HEK293 (cell line): ENCODE data around the gene USP22.
A peak's percentile ranks its signal among the peaks of the same experiment; 100 is the strongest.

Experiments
- CTCF ChIA-PET: fragments of 350-600 bp; formaldehyde crosslinking; extraction: SDS; loops from one replicate; lab custom pipeline; 2021; ENCODE audit warnings: antibody characterized with exemption; lab: Yijun Ruan, JAX
- POLR2A ChIA-PET: fragments of 300-600 bp; formaldehyde crosslinking; extraction: SDS; loops from one replicate; lab custom pipeline; 2020; ENCODE audit warnings: antibody characterized with exemption, inconsistent platforms; lab: Yijun Ruan, JAX
- H3K27ac ChIP-seq: fragments of 200-500 bp; sonication (Bioruptor generic); 2 replicates; pipeline ENCODE4 v1.5.1; 2014; ENCODE audit warnings: low read depth, low read length, control low read depth, inconsistent platforms; ENCODE audit errors: extremely low read depth
- H3K36me3 ChIP-seq, 2 experiments: fragments of 200-500 bp in 1 of 2; sonication (Bioruptor generic) in 1 of 2; 1 replicate in 1 of 2; 2 replicates in 1 of 2; pipeline ENCODE4 v1.5.1; 2014 to 2017; ENCODE audit warnings: inconsistent platforms in 2 of 2, low read length in 2 of 2; ENCODE audit not compliant: control insufficient read depth in 2 of 2, insufficient read depth in 1 of 2
- H3K4me1 ChIP-seq: fragments of 200-500 bp; sonication (Bioruptor generic); 2 replicates; pipeline ENCODE4 v1.5.1; 2014; ENCODE audit warnings: mild to moderate bottlenecking, low read length, inconsistent platforms; ENCODE audit not compliant: control insufficient read depth, insufficient read depth
- H3K4me3 ChIP-seq: 2 replicates; pipeline ENCODE4 v1.5.1; 2011; ENCODE audit warnings: low read depth, mild to moderate bottlenecking, control low read depth, low read length, moderate library complexity
- H3K9me3 ChIP-seq: fragments of 200-500 bp; sonication (Bioruptor generic); 2 replicates; pipeline ENCODE4 v1.5.1; 2014; ENCODE audit warnings: low read depth, low read length, inconsistent platforms; ENCODE audit not compliant: control insufficient read depth, insufficient read depth
- EGR2 ChIP-seq: fragments of 450-650 bp; formaldehyde crosslinking; IDR thresholded peaks from 2 replicates; pipeline ENCODE4 v1.5.1; 2016; ENCODE audit warnings: low read depth, missing biosample characterization, missing genetic modification characterization
- GLIS1 ChIP-seq: fragments of 450-650 bp; formaldehyde crosslinking; IDR thresholded peaks from 2 replicates; pipeline ENCODE4 v1.5.1; 2016; ENCODE audit warnings: missing biosample characterization, missing genetic modification characterization
- KLF1 ChIP-seq: fragments of 450-650 bp; formaldehyde crosslinking; IDR thresholded peaks from 2 replicates; pipeline ENCODE4 v1.5.1; 2016; ENCODE audit warnings: missing biosample characterization, missing genetic modification characterization
- KLF10 ChIP-seq: fragments of 450-650 bp; IDR thresholded peaks from 2 replicates; pipeline ENCODE4 v1.5.1; 2018; ENCODE audit warnings: missing biosample characterization, mild to moderate bottlenecking, missing genetic modification characterization
- KLF17 ChIP-seq: fragments of 450-650 bp; formaldehyde crosslinking; IDR thresholded peaks from 2 replicates; pipeline ENCODE4 v1.5.1; 2016; ENCODE audit warnings: missing biosample characterization, missing genetic modification characterization
- ZBTB49 ChIP-seq: fragments of 450-650 bp; formaldehyde crosslinking; IDR thresholded peaks from 2 replicates; pipeline ENCODE4 v1.5.1; 2016; ENCODE audit warnings: missing biosample characterization, missing genetic modification characterization, low read depth
- ZFHX2 ChIP-seq: fragments of 450-650 bp; formaldehyde crosslinking; conservative IDR thresholded peaks from 2 replicates; pipeline ENCODE4 v1.5.1; 2016; ENCODE audit warnings: missing biosample characterization, missing genetic modification characterization
- ZNF292 ChIP-seq: fragments of 450-650 bp; formaldehyde crosslinking; IDR thresholded peaks from 2 replicates; pipeline ENCODE4 v1.5.1; 2016; ENCODE audit warnings: low read depth, missing biosample characterization, missing genetic modification characterization, borderline replicate concordance
- ZNF394 ChIP-seq: fragments of 450-650 bp; formaldehyde crosslinking; IDR thresholded peaks from 2 replicates; pipeline ENCODE4 v1.5.1; 2016; ENCODE audit warnings: missing biosample characterization, missing genetic modification characterization, mild to moderate bottlenecking, moderate library complexity, borderline replicate concordance
- ZNF600 ChIP-seq: fragments of 450-650 bp; formaldehyde crosslinking; IDR thresholded peaks from 2 replicates; pipeline ENCODE4 v1.5.1; 2016; ENCODE audit warnings: missing biosample characterization, missing genetic modification characterization
- ZNF76 ChIP-seq: fragments of 450-650 bp; formaldehyde crosslinking; IDR thresholded peaks from 2 replicates; pipeline ENCODE4; 2016; ENCODE audit warnings: low read depth, missing biosample characterization, missing genetic modification characterization, borderline replicate concordance

Gene USP22

GRCh38 chr17:21005367-21005766 is 37.4 kb downstream of the USP22 start:
- Histone ChIP-seq H3K36me3 (peaks cover 78 to 100% of the 10 kb centered on the region in 2 experiments), H3K4me1 (no peaks in the 10 kb centered on the region), H3K9me3 (no peaks in the 10 kb centered on the region), H3K4me3 (no peak overlapping the region), H3K27ac (peak overlapping the region; percentile 16; the same call in 1 of the 2 replicates)
- POLR2A ChIA-PET, result no interaction called here
- no peak for TF ChIP-seq ZNF292 (tag by site-specific recombination)
- CTCF ChIA-PET, result interaction anchor here (2.1 kb wide), 1 partner anchor 12 kb away, joined by 8 read pairs; no protein-coding TSS in a partner anchor

- Histone ChIP-seq H3K27ac (no peak overlapping the region), H3K4me1 (no peaks in the 10 kb centered on the region)
- CTCF ChIA-PET, result interaction anchor here (2.1 kb wide), 1 partner anchor 11 kb away, joined by 8 read pairs; no protein-coding TSS in a partner anchor
- no peak for TF ChIP-seq KLF10 (tag by site-specific recombination)
- TF ChIP-seq ZFHX2 (tag by site-specific recombination), result peak; percentile 25; the same call in 1 of the 2 replicates
- no peak for TF ChIP-seq ZNF76 (tag by site-specific recombination)
- 0 out of 2 replicates have a peak, but pooled peaks have one; percentile 12 for TF ChIP-seq GLIS1
- peak; percentile 72; the same call in 1 of the 2 replicates for TF ChIP-seq ZNF600 (tag by site-specific recombination)
- TF ChIP-seq EGR2, result 0 out of 2 replicates have a peak, but pooled peaks have one; percentile 34
- TF ChIP-seq, all 188 proteins: peak for 4
- POLR2A ChIA-PET, result no interaction called here
- peaks cover 70 to 100% of the 10 kb centered on the region in 2 experiments for H3K36me3 ChIP-seq
- no peak overlapping the region for H3K4me3 ChIP-seq
- no peaks in the 10 kb centered on the region for H3K9me3 ChIP-seq
Measured at GRCh38 chr17:21004016-21004930, 38.5 kb downstream of the USP22 start.

GRCh38 chr17:21003007-21003621 is 39.7 kb downstream of the USP22 start:
- TF ChIP-seq ZBTB49 (tag by site-specific recombination), result no peak
- no peak for TF ChIP-seq ZNF394 (tag by site-specific recombination)
- TF ChIP-seq KLF17, result peak; percentile 81
- peak; percentile 94 for TF ChIP-seq KLF1 (tag by site-specific recombination)
- TF ChIP-seq ZFHX2 (tag by site-specific recombination), result peak; percentile 69
- peak; percentile 61 for TF ChIP-seq GLIS1
- peak; percentile 68; the same call in 1 of the 2 replicates for TF ChIP-seq EGR2
- peak; percentile 75 for TF ChIP-seq ZNF600 (tag by site-specific recombination)
- ChIA-PET CTCF (interaction anchor here (1.4 kb wide), 1 partner anchor 202 kb away, joined by 4 read pairs; no protein-coding TSS in a partner anchor), POLR2A (no interaction called here)
- no peaks in the 10 kb centered on the region for H3K9me3 ChIP-seq
- no peak overlapping the region for H3K27ac ChIP-seq
- no peaks in the 10 kb centered on the region for H3K4me1 ChIP-seq
- H3K36me3 ChIP-seq, result peaks cover 58 to 99% of the 10 kb centered on the region in 2 experiments
- no peak overlapping the region for H3K4me3 ChIP-seq
